Measurements from ENCODE around the gene REXO4.
"Not testable (repeated sequence)": the region's sequence is repeated elsewhere in the genome, so short reads cannot be mapped to it uniquely, and the experiment has no call there.

The REXO4 gene

GRCh38 chr9:133389562-133389961 is 28.2 kb downstream of the REXO4 start:
- DNase-seq: no peak

GRCh38 chr9:133389025-133389557 is 28.7 kb downstream of the REXO4 start:
- peak in 1 of 56 donors; percentile 10 for DNase-seq

GRCh38 chr9:133387680-133388079 is 30.1 kb downstream of the REXO4 start:
- DNase-seq: no peak

- DNase-seq: no peak
Measured at GRCh38 chr9:133386338-133386737, 31.5 kb downstream of the REXO4 start.

- DNase-seq: peak in 2 of 56 donors; percentile 18 to 25
Measured at GRCh38 chr9:133385452-133385851, 32.4 kb downstream of the REXO4 start.

- no peak for DNase-seq
Measured at GRCh38 chr9:133384736-133385321, 33.0 kb downstream of the REXO4 start.

GRCh38 chr9:133383438-133383837 is 34.4 kb downstream of the REXO4 start:
- no peak for DNase-seq

GRCh38 chr9:133382507-133383141 is 35.2 kb downstream of the REXO4 start:
- no peak for DNase-seq

- no peak for DNase-seq
Measured at GRCh38 chr9:133380734-133381133, 37.1 kb downstream of the REXO4 start.

- DNase-seq: peak in 23 of 56 donors; percentile 10 to 60 (median 34)
Measured at GRCh38 chr9:133379153-133380086, 38.4 kb downstream of the REXO4 start.

GRCh38 chr9:133378408-133378962 is 39.3 kb downstream of the REXO4 start:
- DNase-seq: no peak

- no peak for DNase-seq
Measured at GRCh38 chr9:133377721-133378216, 40.0 kb downstream of the REXO4 start.

- DNase-seq: not testable (repeated sequence)
Measured at GRCh38 chr9:133377280-133377679, 40.5 kb downstream of the REXO4 start.

GRCh38 chr9:133375724-133376654 is 41.8 kb downstream of the REXO4 start, which contains the start of the genes STKLD1 and SURF4:
Gene STKLD1 (plus strand): TSS chr9:133376366. CDS start chr9:133376474, 108 bp downstream.
Gene SURF4 (minus strand): TSS chr9:133376060. CDS start chr9:133375969, 91 bp downstream.
- DNase-seq: peak; percentile 32 to 98 (median 88)

GRCh38 chr9:133375116-133375723 is 42.6 kb downstream of the REXO4 start:
- no peak for DNase-seq

- DNase-seq: no peak
Measured at GRCh38 chr9:133374612-133375115, 43.1 kb downstream of the REXO4 start.

GRCh38 chr9:133372144-133372543 is 45.7 kb downstream of the REXO4 start:
- DNase-seq: no peak

- no peak for DNase-seq
Measured at GRCh38 chr9:133371261-133371711, 46.5 kb downstream of the REXO4 start.

GRCh38 chr9:133370685-133371084 is 47.1 kb downstream of the REXO4 start:
- DNase-seq: no peak

All from amygdala (tissue), 56 donors.